GM12878 (cell line): ENCODE data around the gene ACVR1C. TPM values are rescaled to one million over a fixed set of nuclear protein-coding genes. Genes with fewer than 3 reads are reported as not detected.

Experiments used
- ATAC-seq: fragments of 200-7000 bp; cut with Tn5 transposase; 3 replicates; pipeline ENCODE4 v1.9.1; 2020; ENCODE audit warnings: mild to moderate bottlenecking, moderate library complexity
- BruUV-seq: library from RNA; stranded (reverse); fragments of 400-500 nt; replicated peaks from 2 replicates; lab custom pipeline; 2021; lab: Mats Ljungman, UMichigan
- CTCF ChIA-PET: fragments of 300-600 bp; sonication (Branson Sonifier 250); formaldehyde crosslinking; extraction: SDS; loops from one replicate; lab custom pipeline; 2021; ENCODE audit warnings: inconsistent platforms; lab: Yijun Ruan, JAX
- POLR2A ChIA-PET: fragments of 350-600 bp; formaldehyde crosslinking; extraction: SDS; loops from one replicate; lab custom pipeline; 2021; ENCODE audit warnings: inconsistent platforms; lab: Charles Lee
- RAD21 ChIA-PET: fragments of 300-600 bp; sonication (Branson Sonifier 250); formaldehyde crosslinking; loops from one replicate; lab custom pipeline; 2023; ENCODE audit warnings: antibody characterized with exemption; ENCODE audit not compliant: unreplicated experiment; lab: Charles Lee
- SMC1A ChIA-PET: fragments of 300-600 bp; sonication (Branson Sonifier 250); formaldehyde crosslinking; loops from one replicate; lab custom pipeline; 2023; ENCODE audit not compliant: unreplicated experiment, uncharacterized antibody; lab: Charles Lee
- DNase-seq: peaks from one replicate; pipeline ENCODE4 v3.0.0-alpha.2; 2011; ENCODE audit warnings: low read depth, low spot score
- FAIRE-seq: peaks from 3 replicates; lab custom pipeline; 2011; peaks lifted over from hg19 to GRCh38; lab: Jason Lieb, UNC
- H2AFZ ChIP-seq: 2 replicates; pipeline ENCODE4 v1.6.0; 2011; ENCODE audit warnings: low read depth, low read length, control low read depth; ENCODE audit not compliant: control insufficient read depth
- H3K27ac ChIP-seq: 2 replicates; pipeline ENCODE4 v1.5.1; 2011; ENCODE audit warnings: control low read depth; ENCODE audit not compliant: control insufficient read depth, insufficient read depth
- H3K27me3 ChIP-seq, 2 experiments: replicated peaks in 1 of 2; 2 replicates each; pipeline versions ENCODE4 v1.6.0 to v1.6.1; 2011; ENCODE audit warnings: low read length in 1 of 2; ENCODE audit not compliant: control insufficient read depth in 2 of 2, insufficient read depth in 2 of 2
- H3K36me3 ChIP-seq, 2 experiments: 2 replicates each; pipeline ENCODE4 v1.5.1; 2011; ENCODE audit warnings: low read length in 1 of 2; ENCODE audit not compliant: control insufficient read depth in 2 of 2, insufficient read depth in 2 of 2
- H3K4me1 ChIP-seq: 2 replicates; pipeline ENCODE4 v1.6.1; 2011; ENCODE audit warnings: mild to moderate bottlenecking, low read length, moderate library complexity, mixed read lengths; ENCODE audit not compliant: control insufficient read depth, insufficient read depth
- H3K4me2 ChIP-seq: 2 replicates; pipeline ENCODE4 v1.6.0; 2011; ENCODE audit warnings: control low read depth; ENCODE audit not compliant: control insufficient read depth, insufficient read depth
- H3K4me3 ChIP-seq: fragments of 200-600 bp; sonication (generic); 2 replicates; pipeline ENCODE4 v1.5.1; 2016
- H3K79me2 ChIP-seq: 2 replicates; pipeline ENCODE4 v1.6.0; 2011; ENCODE audit warnings: low read length; ENCODE audit not compliant: control insufficient read depth, insufficient read depth
- H3K9ac ChIP-seq: 2 replicates; pipeline ENCODE4 v1.8.0; 2011; ENCODE audit warnings: low read length, control low read depth, mixed read lengths; ENCODE audit not compliant: control insufficient read depth, insufficient read depth
- H3K9me3 ChIP-seq: replicated peaks from 3 replicates; pipeline ENCODE4 v1.5.1; 2011; ENCODE audit warnings: mild to moderate bottlenecking, low read length; ENCODE audit not compliant: control insufficient read depth, insufficient read depth
- H4K20me1 ChIP-seq: 2 replicates; pipeline ENCODE4 v1.6.0; 2011; ENCODE audit not compliant: control insufficient read depth, insufficient read depth
- CHD2 ChIP-seq: IDR thresholded peaks from 2 replicates; pipeline ENCODE4 v1.6.1; 2011; ENCODE audit warnings: low read depth, low read length, improper control_type of control experiment, borderline replicate concordance
- CREM ChIP-seq: IDR thresholded peaks from 2 replicates; pipeline ENCODE4 v1.6.1; 2014; ENCODE audit warnings: antibody characterized with exemption, low read depth
- E2F8 ChIP-seq: fragments of 450-650 bp; IDR thresholded peaks from 2 replicates; pipeline ENCODE4 v1.6.1; 2018; ENCODE audit warnings: mild to moderate bottlenecking, low read depth, moderate library complexity; ENCODE audit not compliant: partially characterized antibody
- IRF4 ChIP-seq: IDR thresholded peaks from 2 replicates; pipeline ENCODE4 v1.6.1; 2011; ENCODE audit warnings: low read depth, low read length
- MLLT1 ChIP-seq: fragments of 450-650 bp; IDR thresholded peaks from 2 replicates; pipeline ENCODE4 v1.6.1; 2016; ENCODE audit warnings: mild to moderate bottlenecking
- PML ChIP-seq: IDR thresholded peaks from 2 replicates; pipeline ENCODE4 v1.6.1; 2012; ENCODE audit warnings: low read length, inconsistent platforms
- RAD51 ChIP-seq: fragments of 450-650 bp; IDR thresholded peaks from 2 replicates; pipeline ENCODE4 v1.6.1; 2016; ENCODE audit warnings: moderate library complexity, mild to moderate bottlenecking, inconsistent platforms
- SUPT20H ChIP-seq: IDR thresholded peaks from 2 replicates; pipeline ENCODE4 v1.6.1; 2011; ENCODE audit warnings: low read depth, mild to moderate bottlenecking, low read length, moderate library complexity, borderline replicate concordance; ENCODE audit not compliant: control insufficient read depth
- USF1 ChIP-seq: IDR thresholded peaks from 2 replicates; pipeline ENCODE4 v1.6.1; 2011; ENCODE audit warnings: borderline replicate concordance, low read depth, mild to moderate bottlenecking, moderate library complexity, mixed read lengths, low read length; ENCODE audit not compliant: insufficient read depth; ENCODE audit errors: extremely low read length
- ZNF384 ChIP-seq: IDR thresholded peaks from 2 replicates; pipeline ENCODE4 v1.6.1; 2012; ENCODE audit warnings: low read depth, mild to moderate bottlenecking, low read length, improper control_type of control experiment, borderline replicate concordance
- ZNF687 ChIP-seq: fragments of 450-650 bp; IDR thresholded peaks from 2 replicates; pipeline ENCODE4 v1.6.1; 2017; ENCODE audit warnings: mild to moderate bottlenecking, moderate library complexity
- WGBS: methylation state at CpG from one replicate; pipeline ENCODE4 v1.1.6; 2016; ENCODE audit warnings: low lambda C conversion rate; ENCODE audit not compliant: insufficient replicate concordance, insufficient coverage; ENCODE audit errors: missing lambda C conversion rate; 5-methylcytosine and 5-hydroxymethylcytosine counted together
- in situ Hi-C: fragments of 300-500 bp; cut with MboI; formaldehyde crosslinking; loops from 9 replicates; pipeline ENCODE4 v1.14.3; 2018; ENCODE audit warnings: mixed read lengths
- intact Hi-C: fragments of 100-400 bp; cut with micrococcal nuclease; formaldehyde crosslinking; loops from one replicate; pipeline ENCODE4 v1.14.2; 2022; ENCODE audit not compliant: unreplicated experiment
- polyA plus RNA-seq, 11 experiments: library from polyadenylated mRNA; depleted of rRNA in 4 of 11; unstranded in 6 of 11; stranded (reverse) in 5 of 11; fragments of >200 nt; fragmentation: Nextera tagmentation in 4 of 11; fragmentation: Illumina TruSeq in 1 of 11; extraction: Ambion mirVana in 4 of 11; extraction: Trizol in 1 of 11; gene quantifications; 1 replicate in 1 of 11; 2 replicates in 10 of 11; pipeline versions ENCODE4 v1.2.1 to v1.2.3, GENCODE V29; 2011 to 2016; ENCODE audit warnings: inconsistent platforms in 2 of 11, missing spikeins in 2 of 11, low read depth in 1 of 11
- total RNA-seq, 4 experiments: library from RNA; depleted of rRNA in 3 of 4; stranded (reverse); fragments of >200 nt in 3 of 4; fragmentation: Illumina TruSeq in 1 of 4; extraction: Trizol in 1 of 4; gene quantifications; 2 replicates each; pipeline versions ENCODE4 v1.2.1 to v1.2.3, GENCODE V29; 2013 to 2021

The ACVR1C gene
- total and polyA plus RNA-seq, 10 of the 15 experiments (the other 5 are each of a cell fraction or from before 2014, with no cell fraction given) = not detected

GRCh38 chr2:157479081-157480027 is 149.3 kb downstream of the ACVR1C start:
- RAD21 ChIA-PET = interaction anchor here (0.7 to 3.4 kb wide), 8 partner anchors 10 to 115 kb away, joined by 3 to 27 read pairs (median 6); partner anchors contain the start of gene CYTIP
- Histone ChIP-seq H3K4me3 (no peak overlapping the region), H2AFZ (peak overlapping the region; percentile 77), H3K9ac (peak overlapping the region; percentile 18; the same call in 1 of the 2 replicates), H3K27ac (peak overlapping the region; percentile 44), H3K9me3 (no peaks in the 10 kb centered on the region; the same call in 2 of the 3 replicates), H3K4me1 (peaks cover 25% of the 10 kb centered on the region), H3K27me3 (no peaks in the 10 kb centered on the region), H4K20me1 (no peaks in the 10 kb centered on the region), H3K36me3 (no peaks in the 10 kb centered on the region), H3K4me2 (peak overlapping the region; percentile 17; the same call in 1 of the 2 replicates), H3K79me2 (no peaks in the 10 kb centered on the region; the same call in 1 of the 2 replicates)
- in situ Hi-C loops (no loop called here), intact Hi-C loops (loop anchor here (5.0 to 10.0 kb wide), 2 partner anchors 37 to 325 kb away; partner anchors contain the start of gene CYTIP)
- SMC1A ChIA-PET = interaction anchor here (0.7 to 8.5 kb wide), 12 partner anchors 11 to 174 kb away, joined by 3 to 93 read pairs (median 6); partner anchors contain the start of genes CYTIP and ERMN
- 65% methylated on average over 7 of the region's 7 CpGs for WGBS
- POLR2A ChIA-PET = interaction anchor here (0.5 to 5.4 kb wide), 6 partner anchors 10 to 197 kb away, joined by 4 to 52 read pairs (median 16); partner anchors contain the start of gene CYTIP
- FAIRE-seq = no peak
- DNase-seq = no peak
- peak; percentile 53 for ATAC-seq
- TSS peak; percentile 67 for BruUV-seq
- CTCF ChIA-PET = interaction anchor here (0.8 to 3.5 kb wide), 8 partner anchors 9 to 178 kb away, joined by 3 to 29 read pairs (median 13); partner anchors contain the start of gene ERMN
- 0 out of 2 replicates have a peak, but pooled peaks have one; percentile 6 for TF ChIP-seq IRF4
- TF ChIP-seq ZNF687 = peak; percentile 15; the same call in 1 of the 2 replicates
- no peak for TF ChIP-seq PML
- no peak for TF ChIP-seq E2F8
- no peak for TF ChIP-seq SUPT20H
- peak; percentile 61 for TF ChIP-seq MLLT1
- TF ChIP-seq ZNF384 = no peak
- no peak for TF ChIP-seq CREM
- peak; percentile 86 for TF ChIP-seq RAD51
- peak; percentile 43 for TF ChIP-seq USF1
- 0 out of 2 replicates have a peak, but pooled peaks have one; percentile 17 for TF ChIP-seq CHD2
